Measurements from ENCODE around the gene TMEM63A. TPM values are rescaled to one million over a fixed set of nuclear protein-coding genes. Genes with fewer than 3 reads are reported as not detected.

The TMEM63A gene
- total and polyA plus RNA-seq, 2 donors (not counting 3 experiments of a cell fraction or from before 2014, with no cell fraction given): 28.7 to 41.4 TPM

- FAIRE-seq: peak; percentile 55
- peak; percentile 70 for DNase-seq (ENCODE audit: low read depth, low spot score)
- intact Hi-C loops (cut with micrococcal nuclease): loop anchor here (1.0 to 5.0 kb wide), 6 partner anchors 35 to 370 kb away; partner anchors contain the start of genes EPHX1 and SRP9
- H3K27me3 ChIP-seq (ENCODE audit: control insufficient read depth in 2 of 2, insufficient read depth in 2 of 2, low read length in 2 of 2): no peaks in the 10 kb centered on the region
- H4K20me1 ChIP-seq (replicated peaks; ENCODE audit: control insufficient read depth, extremely low read depth, insufficient read depth, low read length): no peaks in the 10 kb centered on the region
- no peaks in the 10 kb centered on the region for H3K4me1 ChIP-seq (ENCODE audit: control insufficient read depth, extremely low read depth, insufficient read depth, low read length)
- H3K9me3 ChIP-seq (replicated peaks; ENCODE audit: control insufficient read depth, insufficient read depth, low read length): no peaks in the 10 kb centered on the region
- TF ChIP-seq POLR2AphosphoS5 (IDR thresholded peaks at IDR 0.05; ENCODE audit: insufficient read depth, low read depth, low read length): no peak
- peak; percentile 72 to 91 for TF ChIP-seq CTCF (IDR thresholded peaks at IDR 0.05; ENCODE audit: extremely low read depth in 1 of 2, insufficient read depth in 1 of 2, low read depth in 1 of 2, low read length in 2 of 2)
- no peak for TF ChIP-seq JUN (IDR thresholded peaks at IDR 0.05; ENCODE audit: borderline replicate concordance, insufficient read depth, insufficient read length, low read depth)
- no peak for TF ChIP-seq GATA2 (IDR thresholded peaks at IDR 0.05; ENCODE audit: insufficient read depth, insufficient read length, low read depth, low read length)
- H3K36me3 ChIP-seq (ENCODE audit: control insufficient read depth in 2 of 2, extremely low read depth in 1 of 2, insufficient read depth in 2 of 2, low read length in 2 of 2): peaks cover 0 to 7% of the 10 kb centered on the region in 2 experiments
- no peaks in the 10 kb centered on the region for H3K9me1 ChIP-seq (replicated peaks; ENCODE audit: control insufficient read depth, extremely low read depth, insufficient read depth, low read length)
- H3K4me3 ChIP-seq (replicated peaks in 1 of 3; ENCODE audit: insufficient read depth in 1 of 3, low read depth in 1 of 3, low read length in 3 of 3): no peak overlapping the region
- no peak overlapping the region for H3K9ac ChIP-seq (replicated peaks; ENCODE audit: extremely low read depth, insufficient read depth, low read length)
- no TSS peak for BruUV-seq (replicated peaks)
- H2AFZ ChIP-seq (ENCODE audit: low read depth, low read length): no peak overlapping the region
- H3K27ac ChIP-seq (ENCODE audit: insufficient read depth, low read depth, low read length): no peak overlapping the region
- ChIA-PET POLR2A (no interaction called here), CTCF (interaction anchor here (0.7 to 3.7 kb wide), 9 partner anchors 11 to 371 kb away, joined by 3 to 29 read pairs (median 6); partner anchors contain the start of genes EPHX1 and SRP9)
- H3K4me2 ChIP-seq (ENCODE audit: insufficient read depth, low read length): no peak overlapping the region
- dilution Hi-C loops (cut with MboI; ENCODE audit: extremely low pct_ligation_motif_present, low sequenced_read_pairs): no loop called here
- no peaks in the 10 kb centered on the region for H3K79me2 ChIP-seq (ENCODE audit: control insufficient read depth, insufficient read depth, low read length)
Observed at GRCh38 chr1:225845571-225846259, 36.5 kb downstream of the TMEM63A start.

All from endothelial cell of umbilical vein (primary cell).